Measurements from ENCODE around the gene BNC2.

The BNC2 gene

GRCh38 chr9:16417749-16418148, 452.7 kb downstream of the BNC2 start:
- ChIA-PET POLR2A (no interaction called here), CTCF (no interaction called here)
- Histone ChIP-seq H3K4me1 (ENCODE audit: control insufficient read depth, insufficient read depth, low read length) (peaks cover 6% of the 10 kb centered on the region; the same call in 1 of the 2 replicates), H3K36me3 (ENCODE audit: control insufficient read depth in 2 of 2, insufficient read depth in 1 of 2, low read length in 2 of 2) (no peaks in the 10 kb centered on the region), H3K27ac (ENCODE audit: extremely low read depth, low read depth, low read length) (peak overlapping the region; percentile 48; the same call in 1 of the 2 replicates), H3K4me3 (ENCODE audit: low read depth, low read length) (no peak overlapping the region), H3K9me3 (ENCODE audit: control insufficient read depth, insufficient read depth, low read depth, low read length) (no peaks in the 10 kb centered on the region)
- TF ChIP-seq ZNF561 (tag by site-specific recombination; IDR thresholded peaks at IDR 0.05; ENCODE audit: borderline replicate concordance), result no peak
- TF ChIP-seq OVOL3 (tag by site-specific recombination; IDR thresholded peaks at IDR 0.05), result no peak
- no peak for TF ChIP-seq ZNF404 (tag by site-specific recombination; IDR thresholded peaks at IDR 0.05)
- no peak for TF ChIP-seq CTCF (tag by site-specific recombination; IDR thresholded peaks at IDR 0.05)
- no peak for TF ChIP-seq ZSCAN18 (tag by site-specific recombination; IDR thresholded peaks at IDR 0.05)
- TF ChIP-seq ZNF266 (tag by site-specific recombination; IDR thresholded peaks at IDR 0.05; ENCODE audit: low read depth), result no peak
- no peak for TF ChIP-seq SETDB1 (IDR thresholded peaks at IDR 0.05; ENCODE audit: insufficient read length, low read length)
- no peak for TF ChIP-seq ZNF311 (tag by site-specific recombination; IDR thresholded peaks at IDR 0.05; ENCODE audit: borderline replicate concordance)
- no peak for TF ChIP-seq ZNF214 (tag by site-specific recombination; IDR thresholded peaks at IDR 0.05; ENCODE audit: borderline replicate concordance)
- no peak for TF ChIP-seq EGR2 (tag by site-specific recombination; IDR thresholded peaks at IDR 0.05; ENCODE audit: low read depth)
- no peak for TF ChIP-seq GLIS1 (tag by site-specific recombination; IDR thresholded peaks at IDR 0.05)
- TF ChIP-seq ZNF350 (tag by site-specific recombination; IDR thresholded peaks at IDR 0.05), result no peak
- TF ChIP-seq KLF9 (tag by site-specific recombination; IDR thresholded peaks at IDR 0.05; ENCODE audit: low read depth), result no peak

GRCh38 chr9:16417161-16417560, 453.3 kb downstream of the BNC2 start:
- Histone ChIP-seq H3K4me3 (ENCODE audit: low read depth, low read length) (no peak overlapping the region), H3K9me3 (ENCODE audit: control insufficient read depth, insufficient read depth, low read depth, low read length) (no peaks in the 10 kb centered on the region), H3K4me1 (ENCODE audit: control insufficient read depth, insufficient read depth, low read length) (peaks cover 6% of the 10 kb centered on the region; the same call in 1 of the 2 replicates), H3K27ac (ENCODE audit: extremely low read depth, low read depth, low read length) (peak overlapping the region; percentile 48; the same call in 1 of the 2 replicates), H3K36me3 (ENCODE audit: control insufficient read depth in 2 of 2, insufficient read depth in 1 of 2, low read length in 2 of 2) (no peaks in the 10 kb centered on the region)
- ChIA-PET POLR2A (no interaction called here), CTCF (no interaction called here)
- TF ChIP-seq ZNF138 (tag by site-specific recombination; IDR thresholded peaks at IDR 0.05; ENCODE audit: borderline replicate concordance) (no peak), PRDM6 (tag by site-specific recombination; IDR thresholded peaks at IDR 0.05) (no peak), ZNF423 (tag by site-specific recombination; IDR thresholded peaks at IDR 0.05) (no peak), ZNF555 (tag by site-specific recombination; conservative IDR thresholded peaks at IDR 0.05) (no peak), ZNF2 (tag by site-specific recombination; IDR thresholded peaks at IDR 0.05) (no peak), ZNF449 (tag by site-specific recombination; IDR thresholded peaks at IDR 0.05) (no peak), ZNF660 (tag by site-specific recombination; IDR thresholded peaks at IDR 0.05) (no peak), ZNF214 (tag by site-specific recombination; IDR thresholded peaks at IDR 0.05; ENCODE audit: borderline replicate concordance) (no peak)

Measured in HEK293 (cell line).